ENCODE data around the gene CELA1.

Gene CELA1

GRCh38 chr12:51334764-51335163 lies 11.7 kb downstream of the CELA1 start:
- Histone ChIP-seq H3K27me3 (ENCODE audit: insufficient read depth, low read depth) (no peaks in the 10 kb centered on the region), H3K36me3 (ENCODE audit: insufficient read depth) (no peaks in the 10 kb centered on the region), H3K4me2 (no peak overlapping the region), H3K79me2 (ENCODE audit: insufficient read depth, low read depth) (no peaks in the 10 kb centered on the region), H2AFZ (ENCODE audit: low read depth) (no peak overlapping the region), H4K20me1 (ENCODE audit: insufficient read depth) (no peaks in the 10 kb centered on the region), H3K4me3 (IDR thresholded peaks at IDR 0.05; ENCODE audit: insufficient read depth, low read depth, low read length) (no peak overlapping the region), H3K4me1 (ENCODE audit: low read depth, poor library complexity, severe bottlenecking) (peaks cover 15% of the 10 kb centered on the region), H3K9ac (no peak overlapping the region), H3K27ac (no peak overlapping the region)
- no peak for TF ChIP-seq CTCF (conservative IDR thresholded peaks at IDR 0.05; ENCODE audit: low read depth, low read length)

GRCh38 chr12:51333536-51333935 lies 12.9 kb downstream of the CELA1 start:
- Histone ChIP-seq H3K9ac (no peak overlapping the region), H3K4me1 (ENCODE audit: low read depth, poor library complexity, severe bottlenecking) (peaks cover 20% of the 10 kb centered on the region), H3K79me2 (ENCODE audit: insufficient read depth, low read depth) (no peaks in the 10 kb centered on the region), H3K27ac (no peak overlapping the region), H3K27me3 (ENCODE audit: insufficient read depth, low read depth) (no peaks in the 10 kb centered on the region), H3K4me2 (no peak overlapping the region), H2AFZ (ENCODE audit: low read depth) (no peak overlapping the region), H4K20me1 (ENCODE audit: insufficient read depth) (no peaks in the 10 kb centered on the region), H3K36me3 (ENCODE audit: insufficient read depth) (no peaks in the 10 kb centered on the region), H3K4me3 (IDR thresholded peaks at IDR 0.05; ENCODE audit: insufficient read depth, low read depth, low read length) (no peak overlapping the region)
- TF ChIP-seq CTCF (conservative IDR thresholded peaks at IDR 0.05; ENCODE audit: low read depth, low read length) = no peak

- Histone ChIP-seq H3K27ac (no peak overlapping the region), H3K36me3 (ENCODE audit: insufficient read depth) (no peaks in the 10 kb centered on the region), H3K4me3 (IDR thresholded peaks at IDR 0.05; ENCODE audit: insufficient read depth, low read depth, low read length) (no peak overlapping the region), H3K4me2 (no peak overlapping the region), H3K4me1 (ENCODE audit: low read depth, poor library complexity, severe bottlenecking) (peaks cover 44% of the 10 kb centered on the region), H3K9ac (no peak overlapping the region), H3K79me2 (ENCODE audit: insufficient read depth, low read depth) (no peaks in the 10 kb centered on the region), H4K20me1 (ENCODE audit: insufficient read depth) (no peaks in the 10 kb centered on the region), H2AFZ (ENCODE audit: low read depth) (no peak overlapping the region), H3K27me3 (ENCODE audit: insufficient read depth, low read depth) (no peaks in the 10 kb centered on the region)
- no peak for TF ChIP-seq CTCF (conservative IDR thresholded peaks at IDR 0.05; ENCODE audit: low read depth, low read length)
These were observed 16.3 kb downstream of the CELA1 start for GRCh38 chr12:51330186-51330585.

GRCh38 chr12:51329742-51330141 lies 16.7 kb downstream of the CELA1 start:
- Histone ChIP-seq H3K27ac (no peak overlapping the region), H3K79me2 (ENCODE audit: insufficient read depth, low read depth) (no peaks in the 10 kb centered on the region), H3K27me3 (ENCODE audit: insufficient read depth, low read depth) (no peaks in the 10 kb centered on the region), H3K4me1 (ENCODE audit: low read depth, poor library complexity, severe bottlenecking) (peaks cover 48% of the 10 kb centered on the region), H3K36me3 (ENCODE audit: insufficient read depth) (no peaks in the 10 kb centered on the region), H4K20me1 (ENCODE audit: insufficient read depth) (no peaks in the 10 kb centered on the region), H3K9ac (no peak overlapping the region), H2AFZ (ENCODE audit: low read depth) (no peak overlapping the region), H3K4me2 (no peak overlapping the region), H3K4me3 (IDR thresholded peaks at IDR 0.05; ENCODE audit: insufficient read depth, low read depth, low read length) (no peak overlapping the region)
- no peak for TF ChIP-seq CTCF (conservative IDR thresholded peaks at IDR 0.05; ENCODE audit: low read depth, low read length)

Measured in KMS-11 (cell line).